Activated T-cell treated with anti-CD3 and anti-CD28 coated beads for 1 hour (primary cell): ENCODE measurements around the gene SNORC.
"Not testable (repeated sequence)": the region's sequence is repeated elsewhere in the genome, so short reads cannot be mapped to it uniquely, and the experiment has no call there.

ENCODE experiments used
- DNase-seq: peaks from one replicate; pipeline ENCODE4 v3.0.0-alpha.2; 2020; ENCODE audit warnings: low read depth

SNORC gene

GRCh38 chr2:232870018-232870765 lies at the start of gene SNORC:
Gene SNORC, plus strand, starts transcription at chr2:232870264. Its CDS starts 78 bp downstream, at chr2:232870342.
- DNase-seq, result no peak

- no peak for DNase-seq
Observed at GRCh38 chr2:232829988-232830387, 40.1 kb upstream of the SNORC start.

- no peak for DNase-seq
Observed at GRCh38 chr2:232831496-232831895, 38.6 kb upstream of the SNORC start.

- no peak for DNase-seq
Observed at GRCh38 chr2:232833830-232834229, 36.2 kb upstream of the SNORC start.

- no peak for DNase-seq
Observed at GRCh38 chr2:232835687-232836208, 34.3 kb upstream of the SNORC start.

GRCh38 chr2:232836934-232837333 lies 33.1 kb upstream of the SNORC start:
- no peak for DNase-seq

- DNase-seq, result peak; percentile 56
Observed at GRCh38 chr2:232838406-232838874, 31.6 kb upstream of the SNORC start.

- no peak for DNase-seq
Observed at GRCh38 chr2:232839411-232840079, 30.5 kb upstream of the SNORC start.

GRCh38 chr2:232842689-232843088 lies 27.4 kb upstream of the SNORC start:
- DNase-seq, result no peak

GRCh38 chr2:232843834-232844233 lies 26.2 kb upstream of the SNORC start:
- DNase-seq, result no peak

GRCh38 chr2:232846055-232846454 lies 24.0 kb upstream of the SNORC start:
- no peak for DNase-seq

- no peak for DNase-seq
Observed at GRCh38 chr2:232850039-232850438, 20.0 kb upstream of the SNORC start.

GRCh38 chr2:232852081-232852480 lies 18.0 kb upstream of the SNORC start:
- not testable (repeated sequence) for DNase-seq

- no peak for DNase-seq
Observed at GRCh38 chr2:232852676-232853075, 17.4 kb upstream of the SNORC start.

- no peak for DNase-seq
Observed at GRCh38 chr2:232854082-232854481, 16.0 kb upstream of the SNORC start.

GRCh38 chr2:232857158-232857563 lies 12.9 kb upstream of the SNORC start:
- no peak for DNase-seq

GRCh38 chr2:232859385-232859916 lies 10.6 kb upstream of the SNORC start:
- DNase-seq, result no peak

GRCh38 chr2:232860593-232861241 lies 9.3 kb upstream of the SNORC start:
- no peak for DNase-seq

GRCh38 chr2:232861353-232861752 lies 8.7 kb upstream of the SNORC start:
- no peak for DNase-seq

GRCh38 chr2:232863996-232864395 lies 6.1 kb upstream of the SNORC start:
- DNase-seq, result no peak

GRCh38 chr2:232865165-232865564 lies 4.9 kb upstream of the SNORC start:
- no peak for DNase-seq

- no peak for DNase-seq
Observed at GRCh38 chr2:232866104-232866503, 4.0 kb upstream of the SNORC start.
